GM06990 (cell line): ENCODE measurements around the gene CREB3L1.
"Not testable (repeated sequence)": the region's sequence is repeated elsewhere in the genome, so short reads cannot be mapped to it uniquely, and the experiment has no call there.

ENCODE experiments used
- DNase-seq: peaks from one replicate; pipeline ENCODE4 v3.0.0-alpha.2; 2011; ENCODE audit not compliant: insufficient read length; ENCODE audit errors: extremely low read depth
- H3K27me3 ChIP-seq: replicated peaks from 2 replicates; pipeline ENCODE4 v1.6.0; 2011; ENCODE audit warnings: low read length; ENCODE audit not compliant: control insufficient read depth, insufficient read depth
- H3K36me3 ChIP-seq: 2 replicates; pipeline ENCODE4 v1.5.1; 2011; ENCODE audit warnings: low read length; ENCODE audit not compliant: control insufficient read depth, insufficient read depth
- H3K4me3 ChIP-seq: replicated peaks from 2 replicates; pipeline ENCODE4 v1.5.1; 2011; ENCODE audit warnings: low read depth, mild to moderate bottlenecking, control low read depth, low read length
- CTCF ChIP-seq: IDR thresholded peaks from 2 replicates; pipeline ENCODE4 v1.5.1; 2011; ENCODE audit warnings: low read length, control low read depth, mild to moderate bottlenecking, inconsistent platforms; ENCODE audit not compliant: insufficient read depth, poor library complexity, severe bottlenecking

The CREB3L1 gene

DNA sequence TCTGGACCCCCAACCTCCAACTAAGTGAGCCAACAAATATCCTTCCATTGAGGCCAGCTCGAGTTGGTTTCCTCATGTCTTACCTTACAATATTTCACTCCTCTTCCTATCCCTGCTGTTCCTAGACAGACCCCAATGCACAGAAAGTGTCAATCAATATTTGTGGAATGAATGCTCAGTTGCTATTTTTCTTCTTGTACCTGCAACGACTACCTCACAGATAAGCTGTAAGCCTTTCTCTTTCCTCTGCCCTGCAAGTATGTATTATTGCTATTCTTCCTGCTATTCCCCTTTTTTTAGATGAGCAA is 26.8 kb upstream of the CREB3L1 start:
- no peak for TF ChIP-seq CTCF
- Histone ChIP-seq H3K27me3 (no peaks in the 10 kb centered on the region), H3K4me3 (no peak overlapping the region), H3K36me3 (no peaks in the 10 kb centered on the region)
- no peak for DNase-seq

DNA sequence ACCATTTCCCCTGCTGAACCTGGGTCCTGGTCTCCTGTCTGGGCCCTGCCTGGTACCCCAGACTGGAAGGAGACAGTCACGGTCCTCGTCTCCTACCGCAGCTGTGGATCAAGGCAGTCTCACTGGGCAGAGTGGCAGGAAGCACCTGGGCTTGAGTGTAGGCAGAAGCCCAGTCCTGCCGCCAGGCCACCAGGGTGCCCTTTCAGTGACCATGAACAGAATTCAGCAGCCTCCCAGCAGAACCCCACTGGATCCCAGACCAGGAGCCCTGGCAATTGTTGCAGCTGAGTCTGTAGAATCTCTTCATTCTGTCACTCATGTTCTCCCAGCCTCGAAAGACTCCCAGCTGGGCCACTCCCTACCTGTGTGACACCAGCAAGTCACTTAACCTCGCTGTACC is 25.5 kb upstream of the CREB3L1 start:
- DNase-seq, result no peak
- no peak for TF ChIP-seq CTCF
- H3K27me3 ChIP-seq, result no peaks in the 10 kb centered on the region
- H3K4me3 ChIP-seq, result no peak overlapping the region
- H3K36me3 ChIP-seq, result no peaks in the 10 kb centered on the region

DNA sequence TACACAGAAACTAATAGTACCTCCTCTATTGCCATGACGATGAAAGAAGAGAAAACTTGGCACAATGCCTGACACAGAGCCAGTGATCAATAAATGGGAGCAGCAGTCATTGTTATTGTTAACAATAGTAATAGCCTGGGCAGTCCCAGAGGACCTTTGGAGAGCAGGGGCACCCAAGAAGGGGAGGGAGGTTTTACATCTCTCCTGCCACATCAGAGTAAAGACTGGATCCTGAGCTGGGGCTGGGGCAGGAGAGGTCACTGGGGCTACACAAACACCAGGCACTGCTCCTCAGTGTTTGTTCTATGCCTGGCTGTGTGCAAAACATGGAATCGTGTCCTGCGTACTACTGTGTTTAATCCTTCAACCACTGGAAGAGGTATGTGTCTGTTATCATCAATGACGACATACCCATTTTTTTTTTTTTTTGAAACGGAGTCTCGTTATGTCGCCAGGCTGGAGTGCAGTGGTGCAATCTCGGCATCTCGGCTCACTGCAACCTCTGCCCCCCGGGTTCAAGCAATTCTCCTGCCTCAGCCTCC is 25.0 kb upstream of the CREB3L1 start:
- Histone ChIP-seq H3K27me3 (no peaks in the 10 kb centered on the region), H3K36me3 (no peaks in the 10 kb centered on the region), H3K4me3 (no peak overlapping the region)
- TF ChIP-seq CTCF, result no peak
- no peak for DNase-seq

- no peak overlapping the region for H3K4me3 ChIP-seq
- no peaks in the 10 kb centered on the region for H3K27me3 ChIP-seq
- no peaks in the 10 kb centered on the region for H3K36me3 ChIP-seq
- no peak for DNase-seq
- no peak for TF ChIP-seq CTCF
These were observed 24.0 kb upstream of the CREB3L1 start for GRCh38 chr11:46253258-46254132.

GRCh38 chr11:46254133-46254491 is 23.4 kb upstream of the CREB3L1 start:
- no peak overlapping the region for H3K4me3 ChIP-seq
- H3K27me3 ChIP-seq, result no peaks in the 10 kb centered on the region
- TF ChIP-seq CTCF, result no peak
- H3K36me3 ChIP-seq, result no peaks in the 10 kb centered on the region
- no peak for DNase-seq

DNA sequence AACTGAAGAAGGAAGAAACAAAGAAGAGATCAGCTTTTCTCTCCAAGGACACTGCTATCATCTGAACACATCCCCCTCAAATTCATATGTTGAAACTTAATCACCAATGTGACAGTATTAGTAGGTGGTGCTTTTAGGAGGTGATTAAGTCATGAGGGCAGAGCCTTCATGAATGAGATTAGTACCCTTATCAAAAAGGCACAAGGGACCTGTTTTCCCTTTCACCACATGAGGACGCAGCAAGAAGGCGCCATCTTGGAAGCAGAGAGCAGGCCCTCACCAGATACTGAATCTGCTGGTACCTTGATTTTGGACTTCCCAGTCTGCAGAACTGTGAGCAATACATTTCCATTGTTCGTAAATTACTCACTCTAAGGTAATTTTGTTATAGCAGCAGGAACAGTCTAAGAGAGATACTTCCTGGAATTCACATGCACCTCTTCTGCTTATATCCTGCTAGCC is 20.9 kb upstream of the CREB3L1 start:
- Histone ChIP-seq H3K4me3 (no peak overlapping the region), H3K27me3 (no peaks in the 10 kb centered on the region), H3K36me3 (no peaks in the 10 kb centered on the region)
- no peak for DNase-seq
- TF ChIP-seq CTCF, result no peak

DNA sequence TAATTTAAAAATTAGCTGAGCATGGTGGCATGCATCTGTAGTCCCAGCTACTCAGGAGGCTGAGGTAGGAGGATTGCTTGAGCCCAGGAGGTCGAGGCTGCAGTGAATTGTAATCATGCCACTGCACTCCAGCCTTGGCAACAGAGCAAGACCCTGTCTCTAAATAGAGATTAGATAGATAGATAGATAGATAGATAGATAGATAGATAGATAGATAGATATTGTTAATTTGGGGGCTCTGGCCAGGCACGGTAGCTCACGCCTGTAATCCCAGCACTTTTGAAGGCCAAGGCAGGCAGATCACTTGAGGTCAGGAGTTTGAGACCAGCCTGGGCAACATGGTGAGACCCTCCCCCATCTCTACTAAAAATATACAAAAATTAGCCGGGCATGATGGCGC is 18.1 kb upstream of the CREB3L1 start:
- not testable (repeated sequence) for H3K27me3 ChIP-seq, DNase-seq, H3K4me3 ChIP-seq, H3K36me3 ChIP-seq
